ENCODE measurements around the gene TNFRSF17.

DNA sequence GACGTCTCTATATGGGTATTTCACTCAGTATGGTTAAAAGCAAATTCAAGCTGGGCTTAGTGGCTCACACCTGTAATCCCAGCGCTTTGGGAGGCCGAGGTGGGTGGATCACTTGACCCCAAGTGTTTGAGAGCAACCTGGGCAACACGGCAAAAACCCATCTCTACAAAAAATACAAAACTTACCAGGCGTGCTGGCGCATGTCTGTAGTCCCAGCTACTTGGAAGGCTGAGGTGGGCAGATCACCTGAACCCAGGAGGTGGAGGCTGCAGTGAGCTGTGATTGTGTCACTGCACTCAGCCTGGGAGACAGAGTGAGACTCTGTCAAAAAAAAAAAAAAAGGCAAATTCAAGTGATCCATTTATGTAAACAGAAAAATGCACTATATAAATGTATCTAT lies 1.3 kb upstream of the TNFRSF17 start:
- TF ChIP-seq, protein P1, sequence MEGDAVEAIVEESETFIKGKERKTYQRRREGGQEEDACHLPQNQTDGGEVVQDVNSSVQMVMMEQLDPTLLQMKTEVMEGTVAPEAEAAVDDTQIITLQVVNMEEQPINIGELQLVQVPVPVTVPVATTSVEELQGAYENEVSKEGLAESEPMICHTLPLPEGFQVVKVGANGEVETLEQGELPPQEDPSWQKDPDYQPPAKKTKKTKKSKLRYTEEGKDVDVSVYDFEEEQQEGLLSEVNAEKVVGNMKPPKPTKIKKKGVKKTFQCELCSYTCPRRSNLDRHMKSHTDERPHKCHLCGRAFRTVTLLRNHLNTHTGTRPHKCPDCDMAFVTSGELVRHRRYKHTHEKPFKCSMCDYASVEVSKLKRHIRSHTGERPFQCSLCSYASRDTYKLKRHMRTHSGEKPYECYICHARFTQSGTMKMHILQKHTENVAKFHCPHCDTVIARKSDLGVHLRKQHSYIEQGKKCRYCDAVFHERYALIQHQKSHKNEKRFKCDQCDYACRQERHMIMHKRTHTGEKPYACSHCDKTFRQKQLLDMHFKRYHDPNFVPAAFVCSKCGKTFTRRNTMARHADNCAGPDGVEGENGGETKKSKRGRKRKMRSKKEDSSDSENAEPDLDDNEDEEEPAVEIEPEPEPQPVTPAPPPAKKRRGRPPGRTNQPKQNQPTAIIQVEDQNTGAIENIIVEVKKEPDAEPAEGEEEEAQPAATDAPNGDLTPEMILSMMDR (conservative IDR thresholded peaks at IDR 0.05) = no peak
- no peak for TF ChIP-seq EZH2 (IDR thresholded peaks at IDR 0.05; ENCODE audit: low read depth)
